HepG2 (cell line): ENCODE data around the gene PACS2. TPM values are rescaled to one million over a fixed set of nuclear protein-coding genes. Genes with fewer than 3 reads are reported as not detected.

Source experiments
- ATAC-seq: fragments of 200-7000 bp; cut with Tn5 transposase; 3 replicates; pipeline ENCODE4 v1.9.1; 2020; ENCODE audit warnings: mild to moderate bottlenecking, moderate library complexity
- BruUV-seq: library from RNA; stranded (reverse); fragments of 400-500 nt; replicated peaks from 2 replicates; lab custom pipeline; 2021; lab: Mats Ljungman, UMichigan
- CTCF ChIA-PET: fragments of 300-600 bp; formaldehyde crosslinking; extraction: SDS; loops from one replicate; lab custom pipeline; 2021; ENCODE audit warnings: low total read pairs, inconsistent platforms, low intra/inter-chr PET ratio; lab: Yijun Ruan, JAX
- POLR2A ChIA-PET: fragments of 350-600 bp; sonication (Branson Sonifier 250); formaldehyde crosslinking; loops from one replicate; lab custom pipeline; 2020; ENCODE audit warnings: antibody characterized with exemption, inconsistent platforms; lab: Yijun Ruan, JAX
- DNase-seq: peaks from one replicate; pipeline ENCODE4 v3.0.0-alpha.2; 2015; ENCODE audit warnings: low spot score
- FAIRE-seq: peaks from 3 replicates; lab custom pipeline; 2011; peaks lifted over from hg19 to GRCh38; lab: Jason Lieb, UNC
- H2AFZ ChIP-seq: one replicate; pipeline ENCODE4 v1.6.1; 2011; ENCODE audit warnings: low read length, inconsistent platforms
- H3K27ac ChIP-seq: fragments of 300-600 bp; 3 replicates; pipeline ENCODE4 v1.8.0; 2011; ENCODE audit warnings: mixed run types, mild to moderate bottlenecking, mixed read lengths, low read length, inconsistent platforms; ENCODE audit not compliant: insufficient read depth; ENCODE audit errors: extremely low read length
- H3K27me3 ChIP-seq, 2 experiments: fragments of 200-600 bp in 1 of 2; 2 replicates in 1 of 2; 3 replicates in 1 of 2; pipeline versions ENCODE4 v1.6.0 to v1.8.0; 2011; ENCODE audit warnings: low read length in 2 of 2, mild to moderate bottlenecking in 2 of 2, moderate library complexity in 2 of 2, inconsistent platforms in 1 of 2; ENCODE audit not compliant: insufficient read depth in 2 of 2, control insufficient read depth in 1 of 2
- H3K36me3 ChIP-seq, 2 experiments: fragments of 200-600 bp in 1 of 2; replicated peaks in 1 of 2; 2 replicates in 1 of 2; 3 replicates in 1 of 2; pipeline versions ENCODE4 v1.5.1 to v1.8.0; 2011; ENCODE audit warnings: low read length in 2 of 2, inconsistent platforms in 1 of 2; ENCODE audit not compliant: insufficient read depth in 2 of 2, control insufficient read depth in 1 of 2
- H3K4me1 ChIP-seq: 2 replicates; pipeline ENCODE4 v1.5.1; 2012; ENCODE audit warnings: low read length, inconsistent platforms; ENCODE audit not compliant: insufficient read depth
- H3K4me2 ChIP-seq: 2 replicates; pipeline ENCODE4 v1.6.0; 2011; ENCODE audit warnings: low read depth, low read length, inconsistent platforms
- H3K4me3 ChIP-seq, 3 experiments: fragments of 200-600 bp in 1 of 3; sonication (generic), shearing (Covaris generic) in 1 of 3; replicated peaks in 1 of 3; 2 replicates each; pipeline ENCODE4 v1.5.1; 2011 to 2016; ENCODE audit warnings: low read length in 3 of 3, inconsistent platforms in 2 of 3, low read depth in 2 of 3, mild to moderate bottlenecking in 2 of 3, control low read depth in 1 of 3, mixed read lengths in 1 of 3; ENCODE audit not compliant: insufficient read depth in 1 of 3
- H3K79me2 ChIP-seq: one replicate; pipeline ENCODE4 v1.6.1; 2011; ENCODE audit warnings: low read length, inconsistent platforms; ENCODE audit not compliant: insufficient read depth
- H3K9ac ChIP-seq: 2 replicates; pipeline ENCODE4 v1.6.0; 2011; ENCODE audit warnings: mild to moderate bottlenecking, low read depth, low read length, inconsistent platforms; ENCODE audit not compliant: insufficient read depth
- H3K9me3 ChIP-seq: 2 replicates; pipeline ENCODE4 v1.5.1; 2012; ENCODE audit warnings: mild to moderate bottlenecking, low read length
- H4K20me1 ChIP-seq: 2 replicates; pipeline ENCODE4 v1.6.0; 2011; ENCODE audit warnings: inconsistent platforms, mild to moderate bottlenecking, low read length, moderate library complexity; ENCODE audit not compliant: insufficient read depth
- DR1 ChIP-seq: sonication (generic); formaldehyde crosslinking; IDR thresholded peaks from 2 replicates; pipeline ENCODE4 v1.8.0; 2021; ENCODE audit warnings: mild to moderate bottlenecking, missing genetic modification reagents, inconsistent platforms
- HMG20A ChIP-seq: IDR thresholded peaks from 2 replicates; pipeline ENCODE4 v1.6.1; 2016; ENCODE audit warnings: borderline replicate concordance
- MAFK ChIP-seq, 2 experiments: IDR thresholded peaks in 1 of 2; conservative IDR thresholded peaks in 1 of 2; 2 replicates each; pipeline ENCODE4 v1.6.1; 2011; ENCODE audit warnings: improper control_type of control experiment in 2 of 2, low read length in 2 of 2
- RBFOX2 ChIP-seq: fragments of 200-400 bp; formaldehyde crosslinking; IDR thresholded peaks from 2 replicates; pipeline ENCODE4 v1.6.1; 2017; ENCODE audit warnings: low read depth, mild to moderate bottlenecking, low read length
- U2AF2 ChIP-seq: fragments of 200-400 bp; formaldehyde crosslinking; IDR thresholded peaks from 2 replicates; pipeline ENCODE4 v1.6.1; 2017; ENCODE audit warnings: low read depth, mild to moderate bottlenecking, low read length
- ZFP62 ChIP-seq: sonication (generic); formaldehyde crosslinking; IDR thresholded peaks from 2 replicates; pipeline ENCODE4 v1.4.0; 2020; ENCODE audit warnings: missing genetic modification reagents
- ZIK1 ChIP-seq: sonication (generic); formaldehyde crosslinking; IDR thresholded peaks from 2 replicates; pipeline ENCODE4 v1.5.0; 2020; ENCODE audit warnings: mild to moderate bottlenecking, low read depth, missing genetic modification reagents, borderline replicate concordance
- ZNF3 ChIP-seq: IDR thresholded peaks from 2 replicates; pipeline ENCODE4 v1.7.0; 2017; ENCODE audit warnings: inconsistent platforms
- ZNF44 ChIP-seq: sonication (generic); formaldehyde crosslinking; IDR thresholded peaks from 2 replicates; pipeline ENCODE4 v1.5.1; 2020; ENCODE audit warnings: mild to moderate bottlenecking, missing genetic modification reagents
- ZNF605 ChIP-seq: sonication (generic); formaldehyde crosslinking; IDR thresholded peaks from 2 replicates; pipeline ENCODE4 v1.8.0; 2022; ENCODE audit warnings: mild to moderate bottlenecking, missing genetic modification reagents
- ZNF703 ChIP-seq: sonication (generic); formaldehyde crosslinking; IDR thresholded peaks from 2 replicates; pipeline ENCODE4 v1.5.1; 2020; ENCODE audit warnings: missing genetic modification reagents, mild to moderate bottlenecking, moderate library complexity, borderline replicate concordance
- ZSCAN25 ChIP-seq: sonication (generic); formaldehyde crosslinking; IDR thresholded peaks from 2 replicates; pipeline ENCODE4 v1.8.0; 2022; ENCODE audit warnings: mild to moderate bottlenecking, missing genetic modification reagents
- WGBS: methylation state at CpG from one replicate; pipeline ENCODE4 v1.1.6; 2017; ENCODE audit warnings: low lambda C conversion rate; 5-methylcytosine and 5-hydroxymethylcytosine counted together
- in situ Hi-C: cut with HindIII; loops from 2 replicates; pipeline ENCODE4 v1.10.0; 2017; ENCODE audit warnings: low pct_unique_long_range_greater_than_20kb; ENCODE audit not compliant: extremely low pct_ligation_motif_present
- intact Hi-C: fragments of 100-400 bp; cut with micrococcal nuclease; formaldehyde crosslinking; loops from one replicate; pipeline ENCODE4 v1.10.0; 2022; ENCODE audit not compliant: unreplicated experiment
- polyA plus RNA-seq, 8 experiments: library from polyadenylated mRNA; depleted of rRNA in 3 of 8; stranded (reverse) in 7 of 8; unstranded in 1 of 8; fragments of >200 nt; fragmentation: Illumina TruSeq in 4 of 8; extraction: Trizol in 4 of 8; gene quantifications; 2 replicates each; pipeline versions ENCODE4 v1.2.1 to v1.2.3, GENCODE V29; 2011 to 2016; ENCODE audit warnings: low read depth in 4 of 8, missing spikeins in 1 of 8, mixed read lengths in 1 of 8; ENCODE audit not compliant: insufficient read depth in 1 of 8
- total RNA-seq, 5 experiments: library from RNA; depleted of rRNA; stranded (reverse); fragments of >200 nt; fragmentation: Illumina TruSeq; extraction: Trizol; gene quantifications; 2 replicates each; pipeline ENCODE4 v1.2.3, GENCODE V29; 2016; ENCODE audit warnings: low read depth in 1 of 5
- TF ChIP-seq, protein P1 (sequence below): sonication (generic); formaldehyde crosslinking; IDR thresholded peaks from 2 replicates; pipeline ENCODE4 v1.5.0; 2020; ENCODE audit warnings: mild to moderate bottlenecking, missing genetic modification reagents, borderline replicate concordance
- TF ChIP-seq, protein P2 (sequence below): sonication (generic); formaldehyde crosslinking; IDR thresholded peaks from 2 replicates; pipeline ENCODE4 v1.4.0; 2020; ENCODE audit warnings: mild to moderate bottlenecking, missing genetic modification reagents
- TF ChIP-seq, protein P3 (sequence below): sonication (generic); formaldehyde crosslinking; IDR thresholded peaks from 2 replicates; pipeline ENCODE4 v1.4.0; 2020; ENCODE audit warnings: mild to moderate bottlenecking, missing genetic modification reagents, borderline replicate concordance

PACS2 gene
- total and polyA plus RNA-seq, 2 of the 13 experiments (the other 11 are each of a cell fraction or from before 2014, with no cell fraction given), result 23.6 to 27.6 TPM

DNA sequence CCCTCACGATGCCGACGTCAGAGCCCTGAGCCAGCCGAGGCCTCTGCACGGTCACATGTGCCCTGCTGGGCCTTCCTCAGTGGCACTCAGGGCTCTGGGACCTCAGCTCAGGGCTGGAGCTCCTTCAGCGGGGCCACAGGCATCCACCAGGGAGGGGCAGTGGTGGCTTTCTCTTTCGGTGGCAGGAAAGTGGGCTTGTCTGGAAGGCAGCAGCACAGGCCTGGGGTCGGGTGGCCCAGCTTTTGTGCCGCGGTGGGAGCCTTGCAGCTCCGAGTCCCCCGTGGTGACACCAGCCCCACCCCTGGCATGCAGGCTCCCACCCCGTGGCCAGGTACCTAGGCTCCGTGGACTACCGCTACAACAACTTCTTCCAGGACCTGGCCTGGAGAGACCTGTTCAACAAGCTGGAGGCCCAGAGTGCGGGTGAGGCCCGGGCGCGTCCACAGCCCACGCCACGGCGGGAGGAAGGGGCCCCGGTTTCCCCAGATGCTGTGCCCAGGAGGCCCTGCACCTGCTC is 69.6 kb downstream of the PACS2 start (continued):
- TF ChIP-seq, protein P1, sequence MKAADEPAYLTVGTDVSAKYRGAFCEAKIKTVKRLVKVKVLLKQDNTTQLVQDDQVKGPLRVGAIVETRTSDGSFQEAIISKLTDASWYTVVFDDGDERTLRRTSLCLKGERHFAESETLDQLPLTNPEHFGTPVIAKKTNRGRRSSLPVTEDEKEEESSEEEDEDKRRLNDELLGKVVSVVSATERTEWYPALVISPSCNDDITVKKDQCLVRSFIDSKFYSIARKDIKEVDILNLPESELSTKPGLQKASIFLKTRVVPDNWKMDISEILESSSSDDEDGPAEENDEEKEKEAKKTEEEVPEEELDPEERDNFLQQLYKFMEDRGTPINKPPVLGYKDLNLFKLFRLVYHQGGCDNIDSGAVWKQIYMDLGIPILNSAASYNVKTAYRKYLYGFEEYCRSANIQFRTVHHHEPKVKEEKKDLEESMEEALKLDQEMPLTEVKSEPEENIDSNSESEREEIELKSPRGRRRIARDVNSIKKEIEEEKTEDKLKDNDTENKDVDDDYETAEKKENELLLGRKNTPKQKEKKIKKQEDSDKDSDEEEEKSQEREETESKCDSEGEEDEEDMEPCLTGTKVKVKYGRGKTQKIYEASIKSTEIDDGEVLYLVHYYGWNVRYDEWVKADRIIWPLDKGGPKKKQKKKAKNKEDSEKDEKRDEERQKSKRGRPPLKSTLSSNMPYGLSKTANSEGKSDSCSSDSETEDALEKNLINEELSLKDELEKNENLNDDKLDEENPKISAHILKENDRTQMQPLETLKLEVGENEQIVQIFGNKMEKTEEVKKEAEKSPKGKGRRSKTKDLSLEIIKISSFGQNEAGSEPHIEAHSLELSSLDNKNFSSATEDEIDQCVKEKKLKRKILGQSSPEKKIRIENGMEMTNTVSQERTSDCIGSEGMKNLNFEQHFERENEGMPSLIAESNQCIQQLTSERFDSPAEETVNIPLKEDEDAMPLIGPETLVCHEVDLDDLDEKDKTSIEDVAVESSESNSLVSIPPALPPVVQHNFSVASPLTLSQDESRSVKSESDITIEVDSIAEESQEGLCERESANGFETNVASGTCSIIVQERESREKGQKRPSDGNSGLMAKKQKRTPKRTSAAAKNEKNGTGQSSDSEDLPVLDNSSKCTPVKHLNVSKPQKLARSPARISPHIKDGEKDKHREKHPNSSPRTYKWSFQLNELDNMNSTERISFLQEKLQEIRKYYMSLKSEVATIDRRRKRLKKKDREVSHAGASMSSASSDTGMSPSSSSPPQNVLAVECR (CRISPR knock-in tag), result no peak
- TF ChIP-seq ZNF703 (CRISPR knock-in tag) (no peak), U2AF2 (no peak), RBFOX2 (no peak), ZSCAN25 (CRISPR knock-in tag) (no peak), ZIK1 (no peak), DR1 (CRISPR knock-in tag) (no peak)

DNA sequence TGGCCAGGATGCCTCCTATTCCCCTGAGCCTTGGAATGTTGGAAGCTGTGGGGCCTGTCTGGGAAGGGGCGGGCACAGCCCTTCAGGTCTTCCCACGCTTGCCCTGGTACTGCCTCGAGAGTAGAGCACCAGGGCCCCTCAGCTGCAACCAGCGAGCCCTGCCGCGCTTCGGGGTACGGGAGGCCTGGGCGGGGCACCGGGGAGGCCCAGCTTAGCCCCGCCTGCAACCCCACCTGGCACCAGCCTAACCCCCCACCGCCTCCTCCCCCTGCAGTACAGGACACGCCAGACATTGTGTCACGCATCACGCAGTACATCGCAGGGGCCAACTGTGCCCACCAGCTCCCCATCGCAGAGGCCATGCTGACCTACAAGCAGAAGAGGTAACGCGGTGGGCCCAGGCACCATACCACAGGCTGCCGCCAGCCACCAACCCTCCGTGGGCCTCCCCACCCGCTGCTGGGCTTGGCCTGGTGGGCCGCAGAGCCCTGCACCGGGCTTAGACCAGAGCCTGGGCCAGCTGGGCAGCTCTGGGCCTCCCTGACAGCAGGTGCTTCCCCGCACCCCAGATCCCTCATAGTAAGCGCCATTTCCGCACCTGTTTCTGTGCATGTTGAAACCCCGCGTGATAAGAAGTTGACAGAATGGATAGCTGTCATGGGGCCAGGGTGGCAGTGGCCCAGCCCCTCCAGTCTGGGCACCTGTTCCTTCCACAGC is 70.2 kb downstream of the PACS2 start:
- ChIA-PET POLR2A (no interaction called here), CTCF (no interaction called here)
- H3K4me1 ChIP-seq, result no peaks in the 10 kb centered on the region
- BruUV-seq, result no TSS peak
- no peak overlapping the region for H3K4me2 ChIP-seq
- WGBS, result 97% methylated on average over 16 of the region's 29 CpGs
- H2AFZ ChIP-seq, result no peak overlapping the region
- no peaks in the 10 kb centered on the region for H3K79me2 ChIP-seq
- H3K9me3 ChIP-seq, result no peaks in the 10 kb centered on the region
- no peak for ATAC-seq
- no peaks in the 10 kb centered on the region for H4K20me1 ChIP-seq
- intact Hi-C loops (no loop called here), in situ Hi-C loops (no loop called here)
- H3K27me3 ChIP-seq, result no peaks in the 10 kb centered on the region
- no peak overlapping the region for H3K9ac ChIP-seq
- no peak for DNase-seq
- no peaks in the 10 kb centered on the region for H3K36me3 ChIP-seq
- no peak overlapping the region for H3K4me3 ChIP-seq
- FAIRE-seq, result no peak
- no peak overlapping the region for H3K27ac ChIP-seq
- no peak for TF ChIP-seq ZNF605 (CRISPR knock-in tag)
- no peak for TF ChIP-seq MAFK (conservative IDR thresholded peaks at IDR 0.05 in 1 of 2, IDR thresholded peaks at IDR 0.05 in 1 of 2; ENCODE audit: low read length in 2 of 2)
- no peak for TF ChIP-seq HMG20A (CRISPR knock-in tag)
- TF ChIP-seq, protein P2, sequence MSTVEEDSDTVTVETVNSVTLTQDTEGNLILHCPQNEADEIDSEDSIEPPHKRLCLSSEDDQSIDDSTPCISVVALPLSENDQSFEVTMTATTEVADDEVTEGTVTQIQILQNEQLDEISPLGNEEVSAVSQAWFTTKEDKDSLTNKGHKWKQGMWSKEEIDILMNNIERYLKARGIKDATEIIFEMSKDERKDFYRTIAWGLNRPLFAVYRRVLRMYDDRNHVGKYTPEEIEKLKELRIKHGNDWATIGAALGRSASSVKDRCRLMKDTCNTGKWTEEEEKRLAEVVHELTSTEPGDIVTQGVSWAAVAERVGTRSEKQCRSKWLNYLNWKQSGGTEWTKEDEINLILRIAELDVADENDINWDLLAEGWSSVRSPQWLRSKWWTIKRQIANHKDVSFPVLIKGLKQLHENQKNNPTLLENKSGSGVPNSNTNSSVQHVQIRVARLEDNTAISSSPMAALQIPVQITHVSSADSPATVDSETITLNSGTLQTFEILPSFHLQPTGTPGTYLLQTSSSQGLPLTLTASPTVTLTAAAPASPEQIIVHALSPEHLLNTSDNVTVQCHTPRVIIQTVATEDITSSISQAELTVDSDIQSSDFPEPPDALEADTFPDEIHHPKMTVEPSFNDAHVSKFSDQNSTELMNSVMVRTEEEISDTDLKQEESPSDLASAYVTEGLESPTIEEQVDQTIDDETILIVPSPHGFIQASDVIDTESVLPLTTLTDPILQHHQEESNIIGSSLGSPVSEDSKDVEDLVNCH (CRISPR knock-in tag), result no peak
- TF ChIP-seq, protein P3, sequence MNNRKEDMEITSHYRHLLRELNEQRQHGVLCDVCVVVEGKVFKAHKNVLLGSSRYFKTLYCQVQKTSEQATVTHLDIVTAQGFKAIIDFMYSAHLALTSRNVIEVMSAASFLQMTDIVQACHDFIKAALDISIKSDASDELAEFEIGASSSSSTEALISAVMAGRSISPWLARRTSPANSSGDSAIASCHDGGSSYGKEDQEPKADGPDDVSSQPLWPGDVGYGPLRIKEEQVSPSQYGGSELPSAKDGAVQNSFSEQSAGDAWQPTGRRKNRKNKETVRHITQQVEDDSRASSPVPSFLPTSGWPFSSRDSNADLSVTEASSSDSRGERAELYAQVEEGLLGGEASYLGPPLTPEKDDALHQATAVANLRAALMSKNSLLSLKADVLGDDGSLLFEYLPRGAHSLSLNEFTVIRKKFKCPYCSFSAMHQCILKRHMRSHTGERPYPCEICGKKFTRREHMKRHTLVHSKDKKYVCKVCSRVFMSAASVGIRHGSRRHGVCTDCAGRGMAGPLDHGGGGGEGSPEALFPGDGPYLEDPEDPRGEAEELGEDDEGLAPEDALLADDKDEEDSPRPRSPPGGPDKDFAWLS (CRISPR knock-in tag), result no peak
- TF ChIP-seq ZNF44 (CRISPR knock-in tag), result no peak
- no peak for TF ChIP-seq ZNF3 (CRISPR knock-in tag)
- TF ChIP-seq ZFP62 (CRISPR knock-in tag), result no peak
